HCT116 (cell line): Measurements from ENCODE around the gene HOXA7. TPM values are rescaled to one million over a fixed set of nuclear protein-coding genes. Genes with fewer than 3 reads are reported as not detected.

Experiments
- ATAC-seq: fragments of 200-7000 bp; cut with Tn5 transposase; 2 replicates; pipeline ENCODE4 v1.9.1; 2020; ENCODE audit warnings: mild to moderate bottlenecking, moderate library complexity
- BruUV-seq: library from RNA; stranded (reverse); fragments of 400-500 nt; replicated peaks from 2 replicates; lab custom pipeline; 2021; lab: Mats Ljungman, UMichigan
- CTCF ChIA-PET: fragments of 300-600 bp; sonication (Branson Sonifier 250); formaldehyde crosslinking; loops from one replicate; lab custom pipeline; 2021; ENCODE audit warnings: antibody characterized with exemption; lab: Charles Lee
- POLR2A ChIA-PET: fragments of 300-600, 350-600 bp; sonication (Branson Sonifier 250); formaldehyde crosslinking; loops from one replicate; lab custom pipeline; 2021; ENCODE audit warnings: antibody characterized with exemption; lab: Charles Lee
- RAD21 ChIA-PET, 2 experiments: fragments of 300-600 bp; sonication (Branson Sonifier 250); formaldehyde crosslinking; loops; one replicate each; lab custom pipeline; 2023; ENCODE audit warnings: low total read pairs in 2 of 2; ENCODE audit not compliant: uncharacterized antibody in 2 of 2, unreplicated experiment in 2 of 2, low non-redundant PET in 1 of 2; lab: Charles Lee
- DNase-seq: peaks from one replicate; pipeline ENCODE4 v3.0.0-alpha.2; 2010; ENCODE audit warnings: low read depth, low spot score
- H2AFZ ChIP-seq: fragments of 200-600 bp; shearing (Covaris generic), sonication (generic); 2 replicates; pipeline ENCODE4 v1.6.1; 2017; ENCODE audit warnings: low read depth, mixed run types, mixed read lengths, antibody characterized with exemption, low read length; ENCODE audit not compliant: poor library complexity, severe bottlenecking
- H3K27ac ChIP-seq: 2 replicates; pipeline ENCODE4 v1.5.1; 2012; ENCODE audit warnings: low read depth, low read length
- H3K27me3 ChIP-seq: fragments of 200-600 bp; sonication (generic); 2 replicates; pipeline ENCODE4 v1.6.1; 2016; ENCODE audit warnings: mixed run types, low read length, mixed read lengths; ENCODE audit not compliant: insufficient read depth
- H3K36me3 ChIP-seq, 2 experiments: fragments of 200-500 bp in 1 of 2; fragments of 200-600 bp in 1 of 2; sonication (Bioruptor generic) in 1 of 2; sonication (generic) in 1 of 2; 2 replicates each; pipeline versions ENCODE4 v1.5.1 to v1.6.1; 2014 to 2016; ENCODE audit warnings: low read length in 2 of 2, inconsistent platforms in 1 of 2, mixed read lengths in 1 of 2, mixed run types in 1 of 2; ENCODE audit not compliant: insufficient read depth in 2 of 2, control insufficient read depth in 1 of 2
- H3K4me1 ChIP-seq, 2 experiments: fragments of 200-600 bp in 1 of 2; sonication (generic) in 1 of 2; 2 replicates each; pipeline versions ENCODE4 v1.5.1 to v1.6.1; 2012 to 2017; ENCODE audit warnings: low read length in 2 of 2, inconsistent platforms in 1 of 2, mild to moderate bottlenecking in 1 of 2, mixed read lengths in 1 of 2, mixed run types in 1 of 2, moderate library complexity in 1 of 2; ENCODE audit not compliant: insufficient read depth in 2 of 2, control insufficient read depth in 1 of 2
- H3K4me2 ChIP-seq: fragments of 200-600 bp; sonication (generic); 2 replicates; pipeline ENCODE4 v1.6.1; 2017; ENCODE audit warnings: mixed run types, low read length, mixed read lengths
- H3K4me3 ChIP-seq, 2 experiments: fragments of 200-600 bp in 1 of 2; sonication (generic) in 1 of 2; replicated peaks in 1 of 2; 2 replicates each; pipeline ENCODE4 v1.5.1; 2011 to 2016; ENCODE audit warnings: low read length in 2 of 2, control low read depth in 1 of 2, low read depth in 1 of 2, mild to moderate bottlenecking in 1 of 2, mixed read lengths in 1 of 2, mixed run types in 1 of 2
- H3K79me2 ChIP-seq: fragments of 200-600 bp; sonication (generic); 2 replicates; pipeline ENCODE4 v1.6.1; 2017; ENCODE audit warnings: mild to moderate bottlenecking, mixed run types, low read length, moderate library complexity, mixed read lengths; ENCODE audit not compliant: insufficient read depth
- H3K9ac ChIP-seq: fragments of 200-600 bp; sonication (generic); 2 replicates; pipeline ENCODE4 v1.6.1; 2016; ENCODE audit warnings: low read length, mixed read lengths
- H3K9me2 ChIP-seq: fragments of 200-600 bp; sonication (generic), shearing (Covaris generic); 2 replicates; pipeline ENCODE4 v1.6.1; 2017; ENCODE audit warnings: mixed run types, mild to moderate bottlenecking, moderate library complexity; ENCODE audit not compliant: insufficient read depth
- H3K9me3 ChIP-seq, 2 experiments: fragments of 200-500 bp in 1 of 2; fragments of 200-600 bp in 1 of 2; sonication (Bioruptor generic) in 1 of 2; sonication (generic) in 1 of 2; 2 replicates each; pipeline ENCODE4 v1.6.1; 2014 to 2017; ENCODE audit warnings: low read length in 2 of 2, mixed read lengths in 2 of 2, inconsistent platforms in 1 of 2, low read depth in 1 of 2, mild to moderate bottlenecking in 1 of 2, mixed run types in 1 of 2, moderate library complexity in 1 of 2; ENCODE audit not compliant: control insufficient read depth in 1 of 2, insufficient read depth in 1 of 2
- H4K20me1 ChIP-seq: fragments of 200-600 bp; sonication (generic), shearing (Covaris generic); 2 replicates; pipeline ENCODE4 v1.6.1; 2017; ENCODE audit warnings: mixed run types, mild to moderate bottlenecking, moderate library complexity; ENCODE audit not compliant: insufficient read depth
- CEBPB ChIP-seq: IDR thresholded peaks from 2 replicates; pipeline ENCODE4 v1.6.1; 2012; ENCODE audit warnings: low read depth
- EGR1 ChIP-seq: IDR thresholded peaks from 2 replicates; pipeline ENCODE4 v1.6.1; 2012; ENCODE audit warnings: low read depth
- ELF1 ChIP-seq: IDR thresholded peaks from 2 replicates; pipeline ENCODE4 v1.6.1; 2012; ENCODE audit warnings: low read depth, borderline replicate concordance
- EZH2 ChIP-seq: fragments of 200-600 bp; sonication (generic); IDR thresholded peaks from 2 replicates; pipeline ENCODE4 v1.6.1; 2017; ENCODE audit warnings: antibody characterized with exemption, mixed run types
- FOSL1 ChIP-seq: IDR thresholded peaks from 2 replicates; pipeline ENCODE4 v1.6.1; 2012; ENCODE audit warnings: low read depth
- MAX ChIP-seq: IDR thresholded peaks from 2 replicates; pipeline ENCODE4 v1.6.1; 2012
- POLR2A ChIP-seq: IDR thresholded peaks from 2 replicates; pipeline ENCODE4 v1.7.0; 2011; ENCODE audit warnings: borderline replicate concordance; ENCODE audit not compliant: insufficient read depth, insufficient read length; ENCODE audit errors: extremely low read depth
- POLR2AphosphoS5 ChIP-seq: IDR thresholded peaks from 2 replicates; pipeline ENCODE4 v1.6.1; 2011; ENCODE audit warnings: mild to moderate bottlenecking, low read depth, low read length, moderate library complexity
- REST ChIP-seq: IDR thresholded peaks from 2 replicates; pipeline ENCODE4 v1.6.1; 2012; ENCODE audit warnings: low read depth
- SIN3A ChIP-seq: IDR thresholded peaks from 2 replicates; pipeline ENCODE4 v1.6.1; 2012; ENCODE audit warnings: low read depth
- SRF ChIP-seq: IDR thresholded peaks from 2 replicates; pipeline ENCODE4 v1.6.1; 2012; ENCODE audit warnings: low read depth
- TCF7L2 ChIP-seq: IDR thresholded peaks from 2 replicates; pipeline ENCODE4 v1.7.0; 2011; ENCODE audit warnings: borderline replicate concordance, inconsistent platforms; ENCODE audit not compliant: insufficient read depth, insufficient read length; ENCODE audit errors: extremely low read depth
- YY1 ChIP-seq: IDR thresholded peaks from 2 replicates; pipeline ENCODE4 v1.6.1; 2011; ENCODE audit warnings: low read length, low read depth, moderate library complexity, mild to moderate bottlenecking; ENCODE audit not compliant: insufficient replicate concordance; ENCODE audit errors: extremely low read depth
- ZFX ChIP-seq: fragments of 450-650 bp; IDR thresholded peaks from 2 replicates; pipeline ENCODE4 v1.6.1; 2017
- ZNF274 ChIP-seq: fragments of 200-500 bp; sonication (Bioruptor generic); IDR thresholded peaks from 2 replicates; pipeline ENCODE4 v1.6.1; 2014; ENCODE audit warnings: mild to moderate bottlenecking, low read depth, low read length, inconsistent platforms
- intact Hi-C: fragments of 100-400 bp; cut with micrococcal nuclease; formaldehyde crosslinking; loops from 2 replicates; pipeline ENCODE4 v1.10.0; 2022
- total RNA-seq: library from RNA; stranded (reverse); gene quantifications from one replicate; pipeline ENCODE4 v1.2.1, GENCODE V29; 2021; ENCODE audit not compliant: unreplicated experiment
- TF ChIP-seq, protein P1 (sequence below): IDR thresholded peaks from 2 replicates; pipeline ENCODE4 v1.6.1; 2011; ENCODE audit warnings: mild to moderate bottlenecking, low read length, moderate library complexity; ENCODE audit not compliant: insufficient replicate concordance; ENCODE audit errors: extremely low read depth

Gene HOXA7
- total RNA-seq, 1 experiment from 2014 or later, result 15.0 TPM

DNA sequence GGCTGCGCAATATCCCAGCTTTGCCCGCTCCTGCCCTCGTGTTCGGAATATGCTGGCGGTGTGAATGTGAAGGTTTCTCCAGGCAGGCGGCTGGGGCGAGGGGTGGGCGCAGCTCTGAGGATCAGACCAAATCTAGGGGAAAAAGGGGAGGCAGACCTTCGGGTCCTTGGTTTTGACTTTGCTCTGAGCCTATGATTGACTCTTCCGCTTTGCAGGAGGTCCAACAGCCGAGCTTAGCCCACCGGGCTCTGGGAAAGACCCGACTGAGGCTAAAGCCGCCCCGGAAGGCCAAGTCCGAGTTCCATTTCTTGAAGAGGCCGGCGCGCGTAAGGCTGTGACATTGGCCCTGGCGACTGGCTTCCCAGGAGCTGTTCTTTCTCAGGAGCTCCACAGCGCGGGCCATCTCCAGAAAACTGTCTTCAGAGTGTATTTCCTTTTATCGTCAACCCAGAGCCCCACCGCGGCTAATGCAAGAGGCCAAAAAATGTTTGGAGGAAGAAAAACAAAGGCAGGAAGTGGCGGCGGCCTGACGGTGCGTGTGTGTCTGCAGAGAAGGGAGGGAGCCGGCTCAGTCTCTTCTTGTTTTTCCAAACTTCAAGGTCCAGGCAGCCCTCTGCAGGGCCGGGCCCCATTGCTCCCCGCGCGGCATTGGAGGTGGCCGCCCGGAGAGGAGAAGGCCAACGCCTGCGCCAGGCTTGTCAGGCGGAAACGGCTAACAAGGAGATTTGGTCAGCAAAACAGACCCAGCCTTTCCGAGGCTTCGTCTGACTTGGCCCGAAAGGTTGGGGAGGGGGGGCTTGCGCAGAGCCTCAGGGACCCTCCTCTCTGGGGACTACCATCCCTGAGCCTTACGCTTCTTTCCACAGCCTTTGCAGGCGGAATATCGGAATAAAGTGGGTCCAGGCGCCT lies 32.2 kb upstream of the HOXA7 start:
- CTCF ChIA-PET, result interaction anchor here (2.2 kb wide), 1 partner anchor 9 kb away, joined by 9 read pairs; no protein-coding TSS in a partner anchor
- POLR2A ChIA-PET, result no interaction called here
- BruUV-seq, result no TSS peak
- intact Hi-C loops, result no loop called here
- no peak overlapping the region for H3K4me2 ChIP-seq
- peaks cover 4 to 14% of the 10 kb centered on the region in 2 experiments; a peak in 3 of 4 replicates for H3K4me1 ChIP-seq
- H3K9me3 ChIP-seq, result no peaks in the 10 kb centered on the region
- RAD21 ChIA-PET, result no interaction called here
- H3K4me3 ChIP-seq, result no peak overlapping the region
- no peak overlapping the region for H3K9ac ChIP-seq
- H3K9me2 ChIP-seq, result no peaks in the 10 kb centered on the region
- no peak overlapping the region for H3K27ac ChIP-seq
- H3K27me3 ChIP-seq, result no peaks in the 10 kb centered on the region
- peaks cover 11% of the 10 kb centered on the region; the same call in 1 of the 2 replicates for H3K79me2 ChIP-seq
- TF ChIP-seq YY1 (no peak), ZFX (no peak), POLR2A (no peak), ZNF274 (no peak), FOSL1 (no peak), SRF (no peak), POLR2AphosphoS5 (no peak), REST (no peak), CEBPB (no peak), EZH2 (no peak), ELF1 (no peak), MAX (no peak), SIN3A (no peak), EGR1 (no peak), TCF7L2 (no peak)
- TF ChIP-seq, protein P1, sequence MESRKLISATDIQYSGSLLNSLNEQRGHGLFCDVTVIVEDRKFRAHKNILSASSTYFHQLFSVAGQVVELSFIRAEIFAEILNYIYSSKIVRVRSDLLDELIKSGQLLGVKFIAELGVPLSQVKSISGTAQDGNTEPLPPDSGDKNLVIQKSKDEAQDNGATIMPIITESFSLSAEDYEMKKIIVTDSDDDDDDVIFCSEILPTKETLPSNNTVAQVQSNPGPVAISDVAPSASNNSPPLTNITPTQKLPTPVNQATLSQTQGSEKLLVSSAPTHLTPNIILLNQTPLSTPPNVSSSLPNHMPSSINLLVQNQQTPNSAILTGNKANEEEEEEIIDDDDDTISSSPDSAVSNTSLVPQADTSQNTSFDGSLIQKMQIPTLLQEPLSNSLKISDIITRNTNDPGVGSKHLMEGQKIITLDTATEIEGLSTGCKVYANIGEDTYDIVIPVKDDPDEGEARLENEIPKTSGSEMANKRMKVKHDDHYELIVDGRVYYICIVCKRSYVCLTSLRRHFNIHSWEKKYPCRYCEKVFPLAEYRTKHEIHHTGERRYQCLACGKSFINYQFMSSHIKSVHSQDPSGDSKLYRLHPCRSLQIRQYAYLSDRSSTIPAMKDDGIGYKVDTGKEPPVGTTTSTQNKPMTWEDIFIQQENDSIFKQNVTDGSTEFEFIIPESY, result no peak
- no peaks in the 10 kb centered on the region for H3K36me3 ChIP-seq
- H4K20me1 ChIP-seq, result no peaks in the 10 kb centered on the region
- ATAC-seq, result no peak
- H2AFZ ChIP-seq, result no peak overlapping the region
- DNase-seq, result no peak
